T-helper 1 cell treated with Interleukin-12 subunit alpha and Interleukin-12 subunit beta and Interleukin-4 antibody, amounts not matched to agents 30 μg/mL and 1 μg/mL, for 36 hours (primary cell): ENCODE data around the gene HLTF.
"Not testable (repeated sequence)": the region's sequence is repeated elsewhere in the genome, so short reads cannot be mapped to it uniquely, and the experiment has no call there.

ENCODE experiments used
- H3K27ac Mint-ChIP-seq: one replicate; pipeline ENCODE4 v1.8.0; 2021; ENCODE audit warnings: mild to moderate bottlenecking, mixed read lengths
- H3K27me3 Mint-ChIP-seq: one replicate; pipeline ENCODE4 v1.8.0; 2021; ENCODE audit warnings: low read depth, mixed read lengths
- H3K36me3 Mint-ChIP-seq: one replicate; pipeline ENCODE4 v1.8.0; 2021; ENCODE audit warnings: low read depth, mixed read lengths
- H3K4me1 Mint-ChIP-seq: one replicate; pipeline ENCODE4 v1.8.0; 2021; ENCODE audit warnings: low read depth, mixed read lengths
- H3K4me3 Mint-ChIP-seq: one replicate; pipeline ENCODE4 v1.8.0; 2021; ENCODE audit warnings: mild to moderate bottlenecking, moderate library complexity, mixed read lengths
- H3K9me3 Mint-ChIP-seq: one replicate; pipeline ENCODE4 v1.8.0; 2021; ENCODE audit warnings: mixed read lengths

Gene HLTF

GRCh38 chr3:149101154-149101553 lies 14.8 kb upstream of the HLTF start:
- Mint-ChIP-seq H3K27me3 (peaks cover 34% of the 10 kb centered on the region), H3K4me3 (no peak overlapping the region), H3K36me3 (no peaks in the 10 kb centered on the region), H3K27ac (no peak overlapping the region), H3K4me1 (no peaks in the 10 kb centered on the region), H3K9me3 (peaks cover 5% of the 10 kb centered on the region)

- not testable (repeated sequence) for H3K36me3 Mint-ChIP-seq, H3K9me3 Mint-ChIP-seq, H3K4me1 Mint-ChIP-seq, H3K27ac Mint-ChIP-seq, H3K4me3 Mint-ChIP-seq
- peaks cover 14% of the 10 kb centered on the region for H3K27me3 Mint-ChIP-seq
Observed at GRCh38 chr3:149097987-149098386, 11.7 kb upstream of the HLTF start.

GRCh38 chr3:149095487-149095886 lies 9.2 kb upstream of the HLTF start:
- Mint-ChIP-seq H3K27me3 (peaks cover 4% of the 10 kb centered on the region), H3K27ac (no peak overlapping the region), H3K9me3 (no peaks in the 10 kb centered on the region), H3K4me1 (no peaks in the 10 kb centered on the region), H3K4me3 (no peak overlapping the region), H3K36me3 (no peaks in the 10 kb centered on the region)

GRCh38 chr3:149091983-149092382 lies 5.7 kb upstream of the HLTF start:
- Mint-ChIP-seq H3K27me3 (no peaks in the 10 kb centered on the region), H3K4me3 (no peak overlapping the region), H3K9me3 (no peaks in the 10 kb centered on the region), H3K36me3 (no peaks in the 10 kb centered on the region), H3K27ac (no peak overlapping the region), H3K4me1 (peaks cover 2% of the 10 kb centered on the region)

- no peaks in the 10 kb centered on the region for H3K27me3 Mint-ChIP-seq
- no peaks in the 10 kb centered on the region for H3K9me3 Mint-ChIP-seq
- peaks cover 2% of the 10 kb centered on the region for H3K36me3 Mint-ChIP-seq
- peaks cover 5% of the 10 kb centered on the region for H3K4me1 Mint-ChIP-seq
- no peak overlapping the region for H3K27ac Mint-ChIP-seq
- H3K4me3 Mint-ChIP-seq: no peak overlapping the region
Observed at GRCh38 chr3:149090907-149091306, 4.6 kb upstream of the HLTF start.

GRCh38 chr3:149090461-149090860 lies 4.1 kb upstream of the HLTF start:
- Mint-ChIP-seq H3K27ac (no peak overlapping the region), H3K36me3 (peaks cover 2% of the 10 kb centered on the region), H3K4me1 (peaks cover 10% of the 10 kb centered on the region), H3K9me3 (no peaks in the 10 kb centered on the region), H3K27me3 (no peaks in the 10 kb centered on the region), H3K4me3 (no peak overlapping the region)

- no peak overlapping the region for H3K4me3 Mint-ChIP-seq
- H3K27me3 Mint-ChIP-seq: no peaks in the 10 kb centered on the region
- peaks cover 16% of the 10 kb centered on the region for H3K4me1 Mint-ChIP-seq
- peaks cover 2% of the 10 kb centered on the region for H3K36me3 Mint-ChIP-seq
- no peaks in the 10 kb centered on the region for H3K9me3 Mint-ChIP-seq
- H3K27ac Mint-ChIP-seq: no peak overlapping the region
Observed at GRCh38 chr3:149089395-149089794, 3.1 kb upstream of the HLTF start.

- Mint-ChIP-seq H3K36me3 (peaks cover 8% of the 10 kb centered on the region), H3K4me1 (peaks cover 19% of the 10 kb centered on the region), H3K27ac (no peak overlapping the region), H3K9me3 (no peaks in the 10 kb centered on the region), H3K27me3 (no peaks in the 10 kb centered on the region), H3K4me3 (peak overlapping the region; percentile 95)
Observed at GRCh38 chr3:149087208-149087607, 875 bp upstream of the HLTF start.

GRCh38 chr3:149085828-149086231 lies 503 bp downstream of the HLTF start:
- Mint-ChIP-seq H3K36me3 (peaks cover 9% of the 10 kb centered on the region), H3K27me3 (no peaks in the 10 kb centered on the region), H3K9me3 (no peaks in the 10 kb centered on the region), H3K4me1 (peaks cover 19% of the 10 kb centered on the region), H3K27ac (peak overlapping the region; percentile 81), H3K4me3 (peak overlapping the region; percentile 95)

GRCh38 chr3:149081772-149082171 lies 4.6 kb downstream of the HLTF start:
- no peak overlapping the region for H3K27ac Mint-ChIP-seq
- no peaks in the 10 kb centered on the region for H3K9me3 Mint-ChIP-seq
- H3K36me3 Mint-ChIP-seq: peaks cover 14% of the 10 kb centered on the region
- H3K4me1 Mint-ChIP-seq: peaks cover 20% of the 10 kb centered on the region
- no peak overlapping the region for H3K4me3 Mint-ChIP-seq
- no peaks in the 10 kb centered on the region for H3K27me3 Mint-ChIP-seq

- Mint-ChIP-seq H3K4me3 (no peak overlapping the region), H3K4me1 (peaks cover 16% of the 10 kb centered on the region), H3K36me3 (peaks cover 11% of the 10 kb centered on the region), H3K9me3 (no peaks in the 10 kb centered on the region), H3K27ac (no peak overlapping the region), H3K27me3 (no peaks in the 10 kb centered on the region)
Observed at GRCh38 chr3:149080699-149081091, 5.6 kb downstream of the HLTF start.

GRCh38 chr3:149080011-149080698 lies 6.2 kb downstream of the HLTF start:
- no peak overlapping the region for H3K4me3 Mint-ChIP-seq
- peaks cover 12% of the 10 kb centered on the region for H3K4me1 Mint-ChIP-seq
- H3K9me3 Mint-ChIP-seq: no peaks in the 10 kb centered on the region
- H3K27me3 Mint-ChIP-seq: no peaks in the 10 kb centered on the region
- H3K36me3 Mint-ChIP-seq: peaks cover 11% of the 10 kb centered on the region
- no peak overlapping the region for H3K27ac Mint-ChIP-seq

GRCh38 chr3:149077628-149078027 lies 8.7 kb downstream of the HLTF start:
- Mint-ChIP-seq H3K36me3 (peaks cover 12% of the 10 kb centered on the region), H3K27ac (no peak overlapping the region), H3K27me3 (no peaks in the 10 kb centered on the region), H3K4me3 (no peak overlapping the region), H3K9me3 (no peaks in the 10 kb centered on the region), H3K4me1 (peaks cover 4% of the 10 kb centered on the region)

GRCh38 chr3:149067883-149068282 lies 18.4 kb downstream of the HLTF start:
- Mint-ChIP-seq H3K27ac (no peak overlapping the region), H3K4me3 (no peak overlapping the region), H3K27me3 (no peaks in the 10 kb centered on the region), H3K9me3 (no peaks in the 10 kb centered on the region), H3K4me1 (no peaks in the 10 kb centered on the region), H3K36me3 (peaks cover 12% of the 10 kb centered on the region)

- no peaks in the 10 kb centered on the region for H3K27me3 Mint-ChIP-seq
- no peak overlapping the region for H3K4me3 Mint-ChIP-seq
- no peak overlapping the region for H3K27ac Mint-ChIP-seq
- H3K4me1 Mint-ChIP-seq: no peaks in the 10 kb centered on the region
- H3K9me3 Mint-ChIP-seq: no peaks in the 10 kb centered on the region
- peaks cover 19% of the 10 kb centered on the region for H3K36me3 Mint-ChIP-seq
Observed at GRCh38 chr3:149061776-149062175, 24.6 kb downstream of the HLTF start.

GRCh38 chr3:149058602-149059001 lies 27.7 kb downstream of the HLTF start:
- no peak overlapping the region for H3K27ac Mint-ChIP-seq
- no peaks in the 10 kb centered on the region for H3K4me1 Mint-ChIP-seq
- peaks cover under 1% of the 10 kb centered on the region for H3K9me3 Mint-ChIP-seq
- H3K4me3 Mint-ChIP-seq: no peak overlapping the region
- H3K36me3 Mint-ChIP-seq: peaks cover 37% of the 10 kb centered on the region
- no peaks in the 10 kb centered on the region for H3K27me3 Mint-ChIP-seq
